GM12892 (cell line): ENCODE data around the gene ZC2HC1B.
"Not testable (repeated sequence)": the region's sequence is repeated elsewhere in the genome, so short reads cannot be mapped to it uniquely, and the experiment has no call there.

Experiments
- POLR2A ChIP-seq: IDR thresholded peaks from 2 replicates; pipeline ENCODE4 v1.6.1; 2011; ENCODE audit warnings: low read depth, low read length, control low read depth
- POLR2AphosphoS5 ChIP-seq: IDR thresholded peaks from 2 replicates; pipeline ENCODE4 v1.6.1; 2011; ENCODE audit warnings: low read depth, low read length, control low read depth

DNA sequence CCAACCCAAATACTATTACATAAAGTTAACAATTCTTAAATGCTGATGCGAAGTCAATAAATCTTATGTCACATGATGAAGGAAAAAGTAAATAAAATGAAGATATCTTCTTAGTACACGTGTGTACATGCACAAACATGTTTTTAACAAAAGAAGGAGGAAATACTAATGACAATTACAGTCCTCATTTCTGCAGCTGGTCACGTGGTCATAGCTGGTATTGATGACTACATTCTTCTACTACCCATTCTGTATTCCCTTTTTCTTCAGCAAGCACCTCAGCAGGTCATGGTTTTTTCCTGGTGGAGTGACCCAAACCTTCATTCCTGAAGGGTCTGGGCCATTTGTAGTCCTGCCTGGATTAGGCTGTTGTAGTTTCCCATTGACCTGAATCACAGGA is 4.5 kb downstream of the ZC2HC1B start:
- not testable (repeated sequence) for TF ChIP-seq POLR2A, POLR2AphosphoS5
